NCI-H748 treated with DMSO at 0.1 percent for 48 hours (cell line): ENCODE measurements around the gene CNN1.

ENCODE experiments used
- DNase-seq: peaks from one replicate; lab custom pipeline; 2025; lab: John Stamatoyannopoulos, UW

CNN1 gene

GRCh38 chr19:11538232-11539036 lies at the start of gene CNN1:
TSS of gene CNN1 (plus strand) at chr19:11538851. CDS start at chr19:11538928, 77 bp downstream.
- no peak for DNase-seq

GRCh38 chr19:11489378-11489777 lies 49.3 kb upstream of the CNN1 start:
- DNase-seq, result no peak

- DNase-seq, result no peak
Observed at GRCh38 chr19:11494634-11495285, 43.9 kb upstream of the CNN1 start.

- no peak for DNase-seq
Observed at GRCh38 chr19:11495481-11495880, 43.2 kb upstream of the CNN1 start.

GRCh38 chr19:11495885-11496284 lies 42.8 kb upstream of the CNN1 start:
- DNase-seq, result no peak

GRCh38 chr19:11496391-11497163 lies 42.1 kb upstream of the CNN1 start:
- DNase-seq, result no peak

- DNase-seq, result no peak
Observed at GRCh38 chr19:11499220-11499726, 39.4 kb upstream of the CNN1 start.

- no peak for DNase-seq
Observed at GRCh38 chr19:11499890-11500420, 38.7 kb upstream of the CNN1 start.

- DNase-seq, result no peak
Observed at GRCh38 chr19:11504502-11505031, 34.1 kb upstream of the CNN1 start.

GRCh38 chr19:11505032-11505503 lies 33.6 kb upstream of the CNN1 start:
- DNase-seq, result peak; percentile 72

- peak; percentile 81 for DNase-seq
Observed at GRCh38 chr19:11505504-11506100, 33.0 kb upstream of the CNN1 start, which contains the start of gene ZNF653. TSS of gene ZNF653 (minus strand) at chr19:11505839. CDS start at chr19:11505786, 53 bp downstream.

- DNase-seq, result no peak
Observed at GRCh38 chr19:11506101-11506555, 32.5 kb upstream of the CNN1 start.

- DNase-seq, result no peak
Observed at GRCh38 chr19:11506967-11507366, 31.7 kb upstream of the CNN1 start.

- no peak for DNase-seq
Observed at GRCh38 chr19:11507370-11508078, 31.1 kb upstream of the CNN1 start.

- DNase-seq, result no peak
Observed at GRCh38 chr19:11510444-11510843, 28.2 kb upstream of the CNN1 start.

- no peak for DNase-seq
Observed at GRCh38 chr19:11513946-11514345, 24.7 kb upstream of the CNN1 start.

- no peak for DNase-seq
Observed at GRCh38 chr19:11519138-11519537, 19.5 kb upstream of the CNN1 start.

GRCh38 chr19:11528551-11529341 lies 9.9 kb upstream of the CNN1 start, which contains the start of gene ECSIT:
TSS of gene ECSIT (minus strand) at chr19:11529134. CDS start at chr19:11519170, 9,964 bp downstream.
- peak; percentile 88 for DNase-seq

GRCh38 chr19:11530432-11530831 lies 8.2 kb upstream of the CNN1 start:
- peak; percentile 20 for DNase-seq

GRCh38 chr19:11534538-11534937 lies 4.1 kb upstream of the CNN1 start:
- no peak for DNase-seq
